Lower lobe of right lung (tissue), 2 donors: Measurements from ENCODE around the gene TMEM131. TPM values are rescaled to one million over a fixed set of nuclear protein-coding genes. Genes with fewer than 3 reads are reported as not detected.

ENCODE experiments used
- ATAC-seq, 2 donors: fragments of 200-7000 bp; cut with Tn5 transposase; one replicate each; pipeline ENCODE4 v1.9.1; 2020 to 2022; ENCODE audit warnings: mild to moderate bottlenecking in 2 of 2, moderate library complexity in 2 of 2
- DNase-seq: peaks from one replicate; pipeline ENCODE4 v3.0.0-alpha.2; 2020
- H3K27ac ChIP-seq: fragments of 200-600 bp; one replicate; pipeline ENCODE4 v1.8.0; 2022
- H3K27me3 ChIP-seq: fragments of 200-600 bp; one replicate; pipeline ENCODE4 v1.8.0; 2022; ENCODE audit warnings: low read depth
- H3K36me3 ChIP-seq: fragments of 200-600 bp; one replicate; pipeline ENCODE4 v1.8.0; 2022; ENCODE audit warnings: mild to moderate bottlenecking
- H3K4me1 ChIP-seq: fragments of 200-600 bp; one replicate; pipeline ENCODE4 v1.8.0; 2022
- H3K4me3 ChIP-seq: fragments of 200-600 bp; one replicate; pipeline ENCODE4 v1.8.0; 2022; ENCODE audit warnings: mild to moderate bottlenecking
- H3K9me3 ChIP-seq: fragments of 200-600 bp; one replicate; pipeline ENCODE4 v1.8.0; 2022
- CTCF ChIP-seq: fragments of 200-600 bp; IDR thresholded peaks from one replicate; pipeline ENCODE4 v1.8.0; 2022; ENCODE audit warnings: antibody characterized with exemption, mild to moderate bottlenecking
- intact Hi-C: fragments of 100-400 bp; cut with DNase I; formaldehyde crosslinking; loops from one replicate; pipeline ENCODE4 v1.11.0; 2022
- total RNA-seq: library from RNA; stranded (reverse); fragmentation: NEBNext Ultra II Directional; extraction: Animal tissue kit (Norgen Biotek cat#: 25700); gene quantifications from one replicate; pipeline ENCODE4 v1.2.1, GENCODE V29; 2021
- donor health status: DM: no; HTN: yes; CAD: no; lungs with severe emphysema.

TMEM131 gene
- total RNA-seq, 1 donor from 2014 or later = 42.2 TPM

- H3K4me1 ChIP-seq = peaks cover 54% of the 10 kb centered on the region
- H3K27me3 ChIP-seq = no peaks in the 10 kb centered on the region
- peak overlapping the region; percentile 82 for H3K4me3 ChIP-seq
- intact Hi-C loops = no loop called here
- no peaks in the 10 kb centered on the region for H3K36me3 ChIP-seq
- no peak for TF ChIP-seq CTCF
- H3K9me3 ChIP-seq = no peaks in the 10 kb centered on the region
- no peak for DNase-seq
- H3K27ac ChIP-seq = no peak overlapping the region
- ATAC-seq = no peak
These were observed 2.6 kb downstream of the TMEM131 start for GRCh38 chr2:97992836-97993825.

DNA sequence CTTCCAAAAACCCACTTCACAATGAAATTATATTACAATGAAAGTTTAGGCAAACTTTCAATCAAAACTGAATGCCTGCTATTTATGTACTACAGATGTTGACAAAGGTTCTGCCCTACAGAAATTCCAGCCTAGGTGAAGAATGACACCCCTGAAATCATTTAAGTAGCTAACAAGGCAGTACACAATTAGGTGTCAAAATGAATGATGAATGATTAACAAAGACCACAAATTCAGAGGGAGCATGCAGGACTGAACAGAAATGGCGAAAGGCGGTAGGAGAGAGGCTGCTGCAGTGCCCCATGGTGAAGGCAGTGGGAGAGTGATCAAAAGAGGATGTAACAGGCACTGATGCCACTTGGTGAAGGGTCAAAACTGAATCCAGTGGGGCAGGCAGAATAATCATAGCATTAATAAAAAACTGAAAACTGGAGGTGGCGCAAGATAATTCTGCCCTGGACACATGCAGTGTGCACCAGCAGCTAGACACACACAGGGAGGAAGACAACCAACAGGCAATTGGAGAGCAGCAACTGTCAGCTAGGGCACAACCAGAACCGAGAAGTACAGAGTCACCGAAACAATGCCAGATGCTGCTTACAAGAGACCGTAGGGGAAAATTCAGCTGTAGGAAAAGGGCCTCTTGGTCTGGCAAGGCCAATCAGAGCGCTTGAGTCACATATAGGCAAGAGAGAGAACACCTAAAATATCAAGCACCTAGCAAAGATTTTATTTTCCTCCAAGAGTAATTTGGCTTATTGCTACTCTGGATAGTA lies 4.5 kb downstream of the TMEM131 start:
- no peak for ATAC-seq
- H3K27me3 ChIP-seq = no peaks in the 10 kb centered on the region
- no peak for TF ChIP-seq CTCF
- intact Hi-C loops = no loop called here
- peaks cover 4% of the 10 kb centered on the region for H3K9me3 ChIP-seq
- DNase-seq = no peak
- H3K4me1 ChIP-seq = peaks cover 48% of the 10 kb centered on the region
- H3K36me3 ChIP-seq = no peaks in the 10 kb centered on the region
- no peak overlapping the region for H3K4me3 ChIP-seq
- no peak overlapping the region for H3K27ac ChIP-seq

- no peak for DNase-seq
- Histone ChIP-seq H3K27ac (no peak overlapping the region), H3K27me3 (no peaks in the 10 kb centered on the region), H3K4me3 (no peak overlapping the region), H3K36me3 (no peaks in the 10 kb centered on the region), H3K4me1 (peaks cover 38% of the 10 kb centered on the region), H3K9me3 (peaks cover 4% of the 10 kb centered on the region)
- no peak for ATAC-seq
- intact Hi-C loops = no loop called here
- no peak for TF ChIP-seq CTCF
These were observed 7.0 kb downstream of the TMEM131 start for GRCh38 chr2:97988722-97989121.

- no peak for TF ChIP-seq CTCF
These were observed 9.8 kb downstream of the TMEM131 start for GRCh38 chr2:97985998-97986397.

DNA sequence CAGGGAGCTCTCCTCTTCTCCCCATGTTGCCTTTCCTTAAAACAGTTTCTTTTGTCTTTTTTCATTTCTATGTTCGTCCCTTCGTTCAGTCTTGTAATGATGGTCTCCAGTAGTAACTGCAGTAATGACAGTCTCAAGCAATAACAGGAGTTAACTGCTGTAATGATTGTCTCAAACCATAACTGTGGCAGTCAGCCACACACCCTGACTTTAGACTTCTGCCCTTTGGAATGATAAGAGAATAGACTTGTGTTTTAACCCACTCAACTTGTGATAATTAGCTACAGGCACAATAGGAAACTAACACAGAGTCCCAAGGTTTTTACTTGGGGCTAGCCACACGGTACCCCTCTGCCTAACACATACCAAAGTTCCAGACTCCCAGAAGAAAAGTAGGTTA lies 12.1 kb downstream of the TMEM131 start:
- intact Hi-C loops = no loop called here
- H3K27ac ChIP-seq = no peak overlapping the region
- H3K4me1 ChIP-seq = no peaks in the 10 kb centered on the region
- peaks cover 10% of the 10 kb centered on the region for H3K9me3 ChIP-seq
- TF ChIP-seq CTCF = no peak
- H3K4me3 ChIP-seq = no peak overlapping the region
- no peaks in the 10 kb centered on the region for H3K27me3 ChIP-seq
- ATAC-seq (no peak), DNase-seq (no peak)
- no peaks in the 10 kb centered on the region for H3K36me3 ChIP-seq

More at GRCh38 chr2:97985998-97986397, 9.8 kb downstream of the TMEM131 start:
- no peak overlapping the region for H3K27ac ChIP-seq
- no peaks in the 10 kb centered on the region for H3K36me3 ChIP-seq
- DNase-seq (no peak), ATAC-seq (no peak)
- intact Hi-C loops = no loop called here
- peaks cover 4% of the 10 kb centered on the region for H3K9me3 ChIP-seq
- H3K4me1 ChIP-seq = peaks cover 11% of the 10 kb centered on the region
- H3K27me3 ChIP-seq = no peaks in the 10 kb centered on the region
- H3K4me3 ChIP-seq = no peak overlapping the region
